GM19397 (cell line): ENCODE data around the gene SLC10A3.

Experiments
- ATAC-seq: cut with Tn5 transposase; IDR thresholded peaks from one replicate; pipeline ENCODE4 v1.9.1; 2021; ENCODE audit warnings: mild to moderate bottlenecking, moderate library complexity; ENCODE audit not compliant: unreplicated experiment

The SLC10A3 gene

GRCh38 chrX:154484255-154485149 lies 5.9 kb downstream of the SLC10A3 start:
- ATAC-seq, result no peak

- no peak for ATAC-seq
Measured at GRCh38 chrX:154483325-154483724, 7.1 kb downstream of the SLC10A3 start.

DNA sequence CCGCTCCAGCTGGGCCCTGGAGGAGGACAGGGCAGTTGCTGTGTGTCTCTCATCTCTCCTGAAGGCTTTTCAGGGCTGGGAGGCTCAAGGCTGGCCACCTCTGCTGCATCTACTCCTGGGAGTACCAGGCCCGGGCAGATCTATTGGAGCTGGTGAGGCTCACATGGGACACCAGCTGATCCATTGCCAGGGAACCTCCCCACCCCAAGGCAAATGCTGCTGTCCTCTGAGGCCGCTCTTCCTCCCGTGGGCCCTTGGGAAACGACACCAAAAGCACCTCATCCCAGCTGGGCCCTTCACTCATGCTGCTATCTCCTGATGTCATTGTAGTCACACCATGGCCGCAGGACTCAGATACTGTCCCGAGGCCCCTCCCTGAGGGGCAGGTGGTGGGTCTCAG lies 7.6 kb downstream of the SLC10A3 start:
- ATAC-seq, result no peak

DNA sequence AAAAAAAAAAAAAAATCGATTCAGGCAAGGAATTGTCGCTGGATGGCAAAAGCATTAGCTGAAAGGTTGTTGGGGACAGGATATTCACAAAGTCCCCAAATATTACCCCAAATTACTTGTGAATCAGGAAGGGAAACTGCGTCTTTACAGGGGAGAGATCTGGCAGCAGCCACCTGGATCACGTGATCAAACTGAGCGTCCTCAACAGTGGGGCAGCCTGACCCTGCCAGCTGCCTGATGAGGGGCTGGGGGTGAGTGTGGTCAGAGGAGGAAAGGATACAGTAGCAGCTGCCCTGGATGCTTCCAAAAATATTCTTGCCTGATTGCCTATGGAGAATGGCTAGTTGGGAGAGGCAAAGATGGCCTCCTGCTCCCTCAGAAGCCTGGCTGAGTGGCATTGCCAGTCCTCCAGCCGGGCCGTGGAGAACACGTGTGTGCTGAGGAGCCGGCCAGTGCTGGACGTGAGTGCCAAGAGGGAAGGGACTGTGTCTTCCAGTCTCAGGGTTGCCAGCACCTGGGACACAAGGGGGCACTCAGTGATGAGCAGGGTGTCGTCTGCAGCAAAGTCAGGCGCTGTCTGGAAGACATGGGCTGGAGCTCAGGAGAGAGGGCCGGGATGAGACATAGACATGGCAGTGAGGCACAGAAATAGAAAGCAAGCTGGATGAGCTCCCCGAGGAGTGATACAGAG lies 8.4 kb downstream of the SLC10A3 start:
- ATAC-seq, result no peak

GRCh38 chrX:154481195-154481594 lies 9.2 kb downstream of the SLC10A3 start:
- ATAC-seq, result no peak

GRCh38 chrX:154478728-154479622 lies 11.5 kb downstream of the SLC10A3 start, which contains the start of gene LAGE3:
Gene LAGE3 (minus strand): TSS chrX:154479281. CDS start chrX:154478915, 366 bp downstream.
- ATAC-seq, result peak; percentile 91

GRCh38 chrX:154477891-154478477 lies 12.4 kb downstream of the SLC10A3 start:
- ATAC-seq, result no peak

DNA sequence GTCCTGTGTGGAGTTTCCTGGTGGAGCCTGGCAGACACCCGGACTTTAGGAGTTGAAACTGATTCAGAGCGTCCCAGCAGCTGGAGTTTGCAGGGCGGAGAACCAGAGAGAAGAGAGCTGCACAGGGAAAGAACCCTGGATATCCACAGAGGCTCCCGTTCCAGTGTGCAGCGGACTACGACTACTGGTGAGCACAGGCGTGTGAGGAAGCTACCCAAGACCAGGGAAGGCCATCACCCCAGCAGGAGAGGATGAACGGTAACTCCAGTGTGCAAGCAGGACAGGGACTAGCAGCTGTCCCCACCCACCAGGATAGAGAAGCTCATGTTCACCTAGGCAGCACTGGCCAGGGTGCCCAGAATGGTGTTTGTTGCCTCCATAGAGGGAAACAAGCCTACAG lies 13.6 kb downstream of the SLC10A3 start:
- no peak for ATAC-seq

GRCh38 chrX:154473683-154474082 lies 16.7 kb downstream of the SLC10A3 start:
- ATAC-seq, result no peak

DNA sequence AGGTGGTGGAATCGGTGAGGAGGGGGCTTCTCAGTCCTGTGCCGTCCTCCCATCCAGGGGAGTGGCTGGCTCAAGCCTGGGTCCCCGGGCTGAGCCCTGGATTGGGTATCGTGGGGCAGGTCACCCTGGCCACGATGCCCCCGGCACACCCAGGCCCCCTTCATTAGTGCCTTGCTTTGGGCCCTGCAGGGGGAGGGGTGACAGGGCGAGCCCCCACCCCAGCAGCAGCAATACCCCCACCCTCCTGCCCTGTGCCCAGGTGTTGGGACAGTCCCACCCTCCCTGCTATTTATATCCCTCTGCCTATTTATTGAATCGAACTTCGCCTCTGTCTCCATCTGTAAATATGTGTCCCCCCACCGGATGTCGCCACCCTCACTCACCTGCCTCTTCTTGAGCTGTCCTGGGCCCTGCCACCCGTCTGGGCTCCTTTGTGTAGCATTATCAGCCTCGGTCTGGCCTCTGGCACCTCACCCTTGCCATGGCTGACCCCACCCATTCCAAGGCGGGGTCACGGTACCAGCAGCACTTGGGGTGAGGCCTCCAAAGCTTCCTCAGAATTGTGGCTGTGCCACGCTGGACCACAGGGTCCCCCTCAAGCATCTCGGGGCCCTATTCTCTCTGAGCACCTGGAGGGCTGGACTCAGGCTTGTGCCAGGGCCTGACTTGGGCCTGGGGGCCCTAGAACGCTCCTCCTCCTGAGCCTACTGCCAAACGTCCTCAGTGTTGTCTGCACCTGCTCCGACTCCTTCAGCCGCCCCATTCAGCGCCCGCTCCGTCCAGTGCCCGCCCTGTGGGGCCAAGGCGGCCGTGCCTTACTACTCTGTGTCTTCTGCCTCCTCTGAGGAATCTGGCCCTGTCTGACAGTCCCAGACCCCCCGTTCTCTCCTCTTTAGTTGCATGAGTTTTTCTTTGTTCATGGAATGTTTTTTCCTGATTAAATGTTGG lies 17.5 kb downstream of the SLC10A3 start:
- ATAC-seq, result no peak

- no peak for ATAC-seq
Measured at GRCh38 chrX:154471839-154472684, 18.4 kb downstream of the SLC10A3 start.

DNA sequence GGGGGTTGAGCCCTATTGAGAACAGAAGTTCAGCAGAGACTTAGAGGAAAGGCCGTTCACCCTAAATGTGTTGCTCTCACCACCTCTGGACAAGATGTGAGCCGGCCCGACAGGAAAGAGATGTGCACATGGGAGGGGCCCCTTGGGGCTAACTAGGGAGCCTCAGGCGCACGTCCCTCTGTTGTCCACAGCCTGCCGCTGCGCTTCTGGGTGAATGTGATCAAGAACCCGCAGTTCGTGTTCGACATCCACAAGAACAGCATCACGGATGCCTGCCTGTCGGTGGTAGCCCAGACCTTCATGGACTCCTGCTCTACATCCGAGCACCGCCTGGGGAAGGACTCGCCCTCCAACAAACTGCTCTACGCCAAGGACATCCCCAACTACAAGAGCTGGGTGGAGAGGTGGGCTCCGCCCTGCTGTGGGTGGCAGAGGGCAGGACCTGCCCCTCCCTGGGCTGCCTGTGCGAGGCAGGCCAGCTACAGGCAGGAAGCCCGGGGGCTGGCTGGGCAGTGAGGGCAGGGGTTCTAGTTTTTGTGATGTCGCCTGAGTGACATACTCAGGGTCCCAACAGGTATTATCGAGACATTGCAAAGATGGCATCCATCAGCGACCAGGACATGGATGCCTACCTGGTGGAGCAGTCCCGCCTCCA lies 19.4 kb downstream of the SLC10A3 start:
- no peak for ATAC-seq

DNA sequence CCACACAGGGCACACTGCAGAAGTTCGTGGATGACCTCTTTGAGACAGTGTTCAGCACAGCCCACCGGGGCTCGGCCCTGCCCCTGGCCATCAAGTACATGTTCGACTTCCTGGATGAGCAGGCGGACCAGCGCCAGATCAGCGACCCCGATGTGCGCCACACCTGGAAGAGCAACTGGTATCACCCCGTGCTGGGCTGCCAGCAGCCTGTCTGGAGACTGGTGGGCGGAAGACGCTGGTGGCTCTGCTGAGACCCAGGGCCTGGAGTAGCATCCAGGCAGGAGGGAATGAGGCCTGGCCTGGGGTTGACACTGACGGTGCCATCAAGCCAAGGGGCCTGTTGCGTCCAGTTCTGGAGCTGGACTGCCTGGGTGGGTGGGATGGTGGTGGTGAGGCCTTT lies 20.0 kb downstream of the SLC10A3 start:
- ATAC-seq, result no peak

DNA sequence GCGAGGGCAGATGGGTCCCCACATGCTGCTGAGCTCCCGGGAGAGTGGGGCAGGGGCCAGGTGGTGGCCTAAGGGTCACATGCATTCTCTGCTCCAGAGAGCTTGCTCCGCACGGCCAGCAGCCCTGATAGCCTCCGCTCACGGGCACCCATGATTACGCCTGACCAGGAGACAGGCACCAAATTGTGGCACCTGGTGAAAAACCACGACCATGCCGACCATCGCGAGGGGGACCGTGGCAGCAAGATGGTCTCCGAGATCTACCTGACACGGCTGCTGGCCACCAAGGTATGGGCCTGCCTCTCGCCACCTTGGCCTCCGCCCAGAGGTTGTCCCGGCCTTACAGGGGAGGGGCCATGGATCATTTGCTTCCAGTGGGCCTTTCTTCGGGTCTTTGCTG lies 20.5 kb downstream of the SLC10A3 start:
- ATAC-seq, result no peak

DNA sequence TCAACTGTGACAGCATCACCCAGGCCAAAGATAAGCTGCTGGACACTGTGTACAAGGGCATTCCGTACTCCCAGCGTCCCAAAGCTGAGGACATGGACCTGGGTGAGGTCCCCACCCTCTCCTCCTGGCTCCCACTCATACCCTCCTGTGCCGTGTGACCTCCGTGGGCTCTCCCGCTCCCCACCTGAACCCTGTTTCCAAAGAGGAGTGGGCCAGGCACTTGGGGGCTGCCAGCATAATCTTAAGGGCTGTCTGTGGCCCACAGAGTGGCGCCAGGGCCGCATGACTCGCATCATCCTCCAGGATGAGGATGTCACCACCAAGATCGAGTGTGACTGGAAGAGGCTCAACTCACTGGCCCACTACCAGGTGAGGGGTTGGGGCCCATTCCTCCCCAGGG lies 21.3 kb downstream of the SLC10A3 start:
- no peak for ATAC-seq

DNA sequence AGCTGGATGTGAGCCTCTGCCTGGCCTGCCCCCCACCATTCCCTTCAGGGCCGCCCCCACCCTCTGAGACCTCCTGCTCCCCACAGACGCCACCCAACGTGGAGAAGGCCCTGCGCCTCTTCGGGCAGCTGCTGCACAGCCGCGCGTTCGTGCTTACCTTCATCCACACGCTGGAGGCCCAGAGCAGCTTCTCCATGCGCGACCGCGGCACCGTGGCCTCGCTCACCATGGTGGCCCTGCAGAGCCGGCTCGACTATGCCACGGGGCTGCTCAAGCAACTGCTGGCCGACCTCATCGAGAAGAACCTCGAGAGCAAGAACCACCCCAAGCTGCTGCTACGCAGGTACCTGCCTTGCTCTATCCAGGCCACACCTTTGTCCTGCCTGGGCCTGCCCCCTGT lies 22.2 kb downstream of the SLC10A3 start:
- no peak for ATAC-seq

GRCh38 chrX:154467556-154467955 lies 22.9 kb downstream of the SLC10A3 start:
- ATAC-seq, result no peak

- ATAC-seq, result no peak
Measured at GRCh38 chrX:154466907-154467306, 23.5 kb downstream of the SLC10A3 start.
